Caco-2 (cell line): ENCODE results near the gene ZIM2. TPM values are rescaled to one million over a fixed set of nuclear protein-coding genes. Genes with fewer than 3 reads are reported as not detected.

Source experiments
- Bru-seq: library from RNA; stranded (reverse); fragments of 400-500 nt; gene quantifications from one replicate; lab custom pipeline; 2021; lab: Mats Ljungman, UMichigan
- BruChase-seq, 2 experiments: library from RNA; stranded (reverse); fragments of 400-500 nt; gene quantifications; one replicate each; lab custom pipeline; 2021; lab: Mats Ljungman, UMichigan
- BruUV-seq: library from RNA; stranded (reverse); fragments of 400-500 nt; replicated peaks from 2 replicates; lab custom pipeline; 2021; lab: Mats Ljungman, UMichigan
- CTCF ChIA-PET: fragments of 300-600 bp; sonication (Branson Sonifier 250); formaldehyde crosslinking; loops from one replicate; lab custom pipeline; 2022; ENCODE audit warnings: antibody characterized with exemption; lab: Charles Lee
- POLR2A ChIA-PET: fragments of 300-600 bp; sonication (Branson Sonifier 250); formaldehyde crosslinking; loops from one replicate; lab custom pipeline; 2022; ENCODE audit warnings: antibody characterized with exemption; lab: Charles Lee
- DNase-seq, 2 experiments: peaks; one replicate each; pipeline versions ENCODE4 v3.0.0 to v3.0.0-alpha.2; 2020 to 2022
- H3K27me3 ChIP-seq: replicated peaks from 2 replicates; pipeline ENCODE4 v1.6.0; 2011; ENCODE audit warnings: low read length; ENCODE audit not compliant: control insufficient read depth, insufficient read depth
- H3K36me3 ChIP-seq: 2 replicates; pipeline ENCODE4 v1.5.1; 2011; ENCODE audit warnings: low read length; ENCODE audit not compliant: control insufficient read depth, insufficient read depth
- H3K4me1 ChIP-seq: fragments of 250-450 bp; sonication (Bioruptor Pico); 2 replicates; pipeline ENCODE4 v1.5.1; 2020; ENCODE audit warnings: mild to moderate bottlenecking
- H3K4me3 ChIP-seq: 2 replicates; pipeline ENCODE4 v1.5.1; 2011; ENCODE audit warnings: low read depth, mild to moderate bottlenecking, control low read depth, low read length
- H3K9me3 ChIP-seq: fragments of 250-450 bp; sonication (Bioruptor Pico); 2 replicates; pipeline ENCODE4 v1.5.1; 2020; ENCODE audit warnings: mild to moderate bottlenecking, moderate library complexity
- H3K27ac Mint-ChIP-seq: one replicate; pipeline ENCODE4 v1.8.0; 2022; ENCODE audit warnings: mixed read lengths; ENCODE audit not compliant: unreplicated experiment
- H3K27me3 Mint-ChIP-seq: one replicate; pipeline ENCODE4 v1.8.0; 2022; ENCODE audit warnings: mixed read lengths; ENCODE audit not compliant: insufficient read depth, unreplicated experiment
- H3K36me3 Mint-ChIP-seq: one replicate; pipeline ENCODE4 v1.8.0; 2022; ENCODE audit warnings: mild to moderate bottlenecking, mixed read lengths; ENCODE audit not compliant: insufficient read depth, unreplicated experiment
- H3K4me1 Mint-ChIP-seq: one replicate; pipeline ENCODE4 v1.8.0; 2022; ENCODE audit warnings: low read depth, mixed read lengths; ENCODE audit not compliant: unreplicated experiment
- H3K4me3 Mint-ChIP-seq: one replicate; pipeline ENCODE4 v1.8.0; 2022; ENCODE audit warnings: mild to moderate bottlenecking, moderate library complexity, mixed read lengths; ENCODE audit not compliant: unreplicated experiment
- H3K9me3 Mint-ChIP-seq: one replicate; pipeline ENCODE4 v1.8.0; 2022; ENCODE audit warnings: mixed read lengths; ENCODE audit not compliant: unreplicated experiment
- CTCF ChIP-seq, 2 experiments: fragments of 200-600 bp in 1 of 2; IDR thresholded peaks; 1 replicate in 1 of 2; 2 replicates in 1 of 2; pipeline versions ENCODE4 v1.5.1 to v1.8.0; 2011 to 2022; ENCODE audit warnings: antibody characterized with exemption in 1 of 2, control low read depth in 1 of 2, inconsistent platforms in 1 of 2, low read depth in 1 of 2, low read length in 1 of 2, mild to moderate bottlenecking in 1 of 2, moderate library complexity in 1 of 2; ENCODE audit not compliant: insufficient read depth in 1 of 2, severe bottlenecking in 1 of 2, unreplicated experiment in 1 of 2
- intact Hi-C: fragments of 100-400 bp; cut with micrococcal nuclease; formaldehyde crosslinking; loops from one replicate; pipeline ENCODE4 v1.10.0; 2022; ENCODE audit not compliant: unreplicated experiment
- long read RNA-seq: library from polyadenylated mRNA; stranded (forward); transcript quantifications from one replicate; pipeline ENCODE4 v2.0.0, GENCODE V29; 2022
- total RNA-seq: library from RNA; stranded (reverse); gene quantifications from 2 replicates; pipeline ENCODE4 v1.2.3, GENCODE V29; 2022

The ZIM2 gene
- total RNA-seq (not detected in 2 replicates), Bru-seq, nascent RNA (not detected), BruChase-seq, experiment 1, labeled RNA remaining after a 2-hour chase (not detected), BruChase-seq, experiment 2, labeled RNA remaining after a 6-hour chase (not detected)
- long read RNA-seq, result 0 reads

GRCh38 chr19:56840451-56841192, at the start of gene ZIM2, which contains the start of gene PEG3:
Gene ZIM2, minus strand, starts transcription at chr19:56840726. Its CDS starts 16,449 bp downstream, at chr19:56824277.
Gene PEG3, minus strand, starts transcription at chr19:56840726. Its CDS starts 16,071 bp downstream, at chr19:56824655.
- Histone ChIP-seq H3K27me3 (no peaks in the 10 kb centered on the region), H3K9me3 (peaks cover 25% of the 10 kb centered on the region), H3K4me3 (no peak within 1 kb of the TSS), H3K4me1 (no peaks in the 10 kb centered on the region), H3K36me3 (no peaks in the 10 kb centered on the region)
- Mint-ChIP-seq H3K27ac (no peak within 1 kb of the TSS), H3K9me3 (peaks cover 23% of the 10 kb centered on the region), H3K4me3 (no peak within 1 kb of the TSS), H3K4me1 (no peaks in the 10 kb centered on the region), H3K27me3 (no peaks in the 10 kb centered on the region), H3K36me3 (no peaks in the 10 kb centered on the region)
- no peak for TF ChIP-seq CTCF (IDR thresholded peaks at IDR 0.05; ENCODE audit: insufficient read depth in 1 of 2, low read depth in 1 of 2, low read length in 1 of 2, severe bottlenecking in 1 of 2, unreplicated experiment in 1 of 2)
- no peak for DNase-seq
- intact Hi-C loops, result no loop called here
- POLR2A ChIA-PET, result no interaction called here
- CTCF ChIA-PET, result no interaction called here
- BruUV-seq, result no TSS peak

GRCh38 chr19:56885173-56885985, 44.9 kb upstream of the ZIM2 start:
- H3K4me1 ChIP-seq, result no peaks in the 10 kb centered on the region
- CTCF ChIA-PET, result no interaction called here
- no peak overlapping the region for H3K4me3 Mint-ChIP-seq
- no peaks in the 10 kb centered on the region for H3K36me3 ChIP-seq
- intact Hi-C loops, result no loop called here
- H3K27me3 ChIP-seq, result no peaks in the 10 kb centered on the region
- no peak overlapping the region for H3K4me3 ChIP-seq
- H3K27ac Mint-ChIP-seq, result peak overlapping the region; percentile 69
- POLR2A ChIA-PET, result no interaction called here
- peaks cover 5% of the 10 kb centered on the region for H3K36me3 Mint-ChIP-seq
- DNase-seq, result peak in 1 of 2 experiments; percentile 67
- H3K27me3 Mint-ChIP-seq, result no peaks in the 10 kb centered on the region
- no TSS peak for BruUV-seq
- no peak for TF ChIP-seq CTCF (IDR thresholded peaks at IDR 0.05; ENCODE audit: insufficient read depth in 1 of 2, low read depth in 1 of 2, low read length in 1 of 2, severe bottlenecking in 1 of 2, unreplicated experiment in 1 of 2)
- H3K4me1 Mint-ChIP-seq, result no peaks in the 10 kb centered on the region
- peaks cover 14% of the 10 kb centered on the region for H3K9me3 ChIP-seq
- peaks cover 53% of the 10 kb centered on the region for H3K9me3 Mint-ChIP-seq

DNA sequence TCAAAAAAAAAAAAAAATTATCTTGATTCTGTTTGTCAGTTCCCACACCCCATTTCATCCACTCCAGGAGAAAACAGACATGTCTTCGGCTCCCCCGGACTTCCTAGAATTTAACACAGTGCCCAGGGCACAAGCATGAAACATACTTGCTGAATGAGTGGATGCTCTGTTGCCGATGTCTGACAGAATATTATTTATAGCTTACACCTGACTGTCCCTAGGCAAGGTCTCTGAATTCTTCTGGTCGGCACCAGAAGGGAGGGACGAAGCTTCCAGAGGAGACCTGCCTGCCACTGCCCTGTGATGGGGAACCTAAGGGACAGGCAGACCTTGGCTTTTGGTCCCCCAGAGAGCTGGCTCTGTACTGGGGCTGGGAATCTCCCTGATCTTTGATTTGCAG, 43.9 kb upstream of the ZIM2 start:
- H3K4me1 ChIP-seq, result no peaks in the 10 kb centered on the region
- no peak for TF ChIP-seq CTCF (IDR thresholded peaks at IDR 0.05; ENCODE audit: insufficient read depth in 1 of 2, low read depth in 1 of 2, low read length in 1 of 2, severe bottlenecking in 1 of 2, unreplicated experiment in 1 of 2)
- POLR2A ChIA-PET, result no interaction called here
- CTCF ChIA-PET, result no interaction called here
- intact Hi-C loops, result no loop called here
- Mint-ChIP-seq H3K36me3 (peaks cover 5% of the 10 kb centered on the region), H3K4me3 (no peak overlapping the region), H3K27me3 (no peaks in the 10 kb centered on the region), H3K27ac (no peak overlapping the region), H3K4me1 (no peaks in the 10 kb centered on the region), H3K9me3 (peaks cover 55% of the 10 kb centered on the region)
- H3K9me3 ChIP-seq, result peaks cover 14% of the 10 kb centered on the region
- BruUV-seq, result no TSS peak
- H3K4me3 ChIP-seq, result no peak overlapping the region
- H3K36me3 ChIP-seq, result no peaks in the 10 kb centered on the region
- no peaks in the 10 kb centered on the region for H3K27me3 ChIP-seq
- no peak for DNase-seq
